GM18517 (cell line): ENCODE measurements around the gene UBR3.

ENCODE experiments used
- ATAC-seq: cut with Tn5 transposase; IDR thresholded peaks from one replicate; pipeline ENCODE4 v1.9.1; 2021; ENCODE audit warnings: mild to moderate bottlenecking, moderate library complexity; ENCODE audit not compliant: unreplicated experiment

Gene UBR3

DNA sequence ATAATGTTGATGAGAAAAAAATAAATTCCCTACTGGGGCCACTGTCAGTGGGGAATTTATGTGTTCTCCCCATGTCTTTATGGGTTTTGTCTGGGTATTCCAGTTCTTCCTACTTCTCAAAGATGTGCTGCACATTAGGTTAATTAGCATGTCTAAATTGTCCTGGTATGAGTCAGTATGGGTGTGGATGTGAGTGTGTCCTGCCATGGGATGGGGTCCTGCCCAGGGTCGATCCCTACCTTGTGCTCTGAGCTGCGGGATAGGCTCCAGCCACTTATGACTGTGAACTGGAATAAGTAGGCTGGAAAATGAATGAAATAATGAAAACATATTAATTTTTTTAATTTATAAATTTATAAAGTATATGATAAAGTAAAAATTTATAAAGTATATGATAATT, 167.5 kb downstream of the UBR3 start:
- ATAC-seq, result no peak

- no peak for ATAC-seq
Measured at GRCh38 chr2:169997140-169997887, 170.1 kb downstream of the UBR3 start.

- no peak for ATAC-seq
Measured at GRCh38 chr2:169999054-169999453, 171.8 kb downstream of the UBR3 start.

- ATAC-seq, result no peak
Measured at GRCh38 chr2:170002096-170002495, 174.8 kb downstream of the UBR3 start.

DNA sequence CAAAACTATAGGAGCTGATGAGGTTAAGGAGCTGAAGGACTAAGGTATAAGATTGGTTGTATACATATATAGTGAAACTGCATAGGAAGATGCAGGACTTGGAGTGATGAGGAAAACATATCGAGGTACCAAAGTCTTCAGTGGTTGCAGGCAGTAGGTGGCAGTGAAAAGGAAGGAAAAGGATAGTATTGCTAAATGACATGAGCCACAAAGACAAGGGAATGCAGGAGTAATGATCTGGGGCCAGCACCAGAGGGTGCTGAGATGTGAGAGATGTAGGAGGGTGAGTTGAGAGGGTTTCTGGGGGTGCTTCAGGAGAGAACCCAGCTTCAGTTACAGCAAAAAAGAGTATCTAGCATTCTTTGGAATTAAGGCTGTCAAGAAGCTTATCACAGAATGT, 178.4 kb downstream of the UBR3 start:
- no peak for ATAC-seq

GRCh38 chr2:170006587-170007325, 179.5 kb downstream of the UBR3 start:
- no peak for ATAC-seq

DNA sequence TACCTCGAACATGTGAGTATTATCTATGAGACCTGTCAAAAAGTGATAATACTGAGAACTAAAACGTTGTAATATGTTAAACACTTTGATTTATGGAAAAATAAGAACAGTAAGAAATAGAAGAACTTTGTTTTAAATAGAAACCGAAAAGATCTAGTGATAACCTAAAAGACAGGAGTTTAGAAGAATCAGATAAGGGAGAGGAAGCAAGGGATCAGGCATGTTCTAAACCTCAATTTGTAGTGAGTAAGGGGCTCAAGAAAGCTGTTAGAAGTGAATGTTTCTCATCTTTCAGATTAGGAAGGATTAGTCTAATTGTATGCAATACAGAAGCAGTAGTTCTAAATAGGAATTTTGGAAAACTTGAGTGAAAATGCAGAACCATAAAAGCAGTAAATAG, 182.0 kb downstream of the UBR3 start:
- ATAC-seq, result no peak

DNA sequence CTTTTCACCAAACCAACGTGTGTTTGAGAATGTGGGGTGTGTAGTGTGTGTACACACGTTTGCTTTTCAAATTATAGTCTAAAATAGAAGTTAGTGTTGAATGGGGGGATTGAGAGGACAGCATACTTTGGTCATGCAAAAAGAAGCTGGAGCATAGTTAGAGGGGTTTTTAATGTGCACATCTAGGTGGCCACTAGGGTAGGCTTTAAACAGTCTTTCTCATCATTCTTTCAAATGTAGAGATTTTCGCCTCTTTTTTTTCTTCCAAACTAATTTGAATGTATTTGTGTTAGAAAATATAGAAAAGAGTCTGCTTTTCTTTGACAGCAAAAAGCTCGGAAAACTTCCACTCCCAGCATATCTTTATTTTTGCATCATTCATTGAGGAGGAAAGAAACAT, 185.5 kb downstream of the UBR3 start:
- ATAC-seq, result no peak

GRCh38 chr2:170013802-170014551, 186.7 kb downstream of the UBR3 start:
- no peak for ATAC-seq

- ATAC-seq, result no peak
Measured at GRCh38 chr2:170014769-170015168, 187.5 kb downstream of the UBR3 start.

GRCh38 chr2:170017860-170018532, 190.7 kb downstream of the UBR3 start:
- no peak for ATAC-seq

DNA sequence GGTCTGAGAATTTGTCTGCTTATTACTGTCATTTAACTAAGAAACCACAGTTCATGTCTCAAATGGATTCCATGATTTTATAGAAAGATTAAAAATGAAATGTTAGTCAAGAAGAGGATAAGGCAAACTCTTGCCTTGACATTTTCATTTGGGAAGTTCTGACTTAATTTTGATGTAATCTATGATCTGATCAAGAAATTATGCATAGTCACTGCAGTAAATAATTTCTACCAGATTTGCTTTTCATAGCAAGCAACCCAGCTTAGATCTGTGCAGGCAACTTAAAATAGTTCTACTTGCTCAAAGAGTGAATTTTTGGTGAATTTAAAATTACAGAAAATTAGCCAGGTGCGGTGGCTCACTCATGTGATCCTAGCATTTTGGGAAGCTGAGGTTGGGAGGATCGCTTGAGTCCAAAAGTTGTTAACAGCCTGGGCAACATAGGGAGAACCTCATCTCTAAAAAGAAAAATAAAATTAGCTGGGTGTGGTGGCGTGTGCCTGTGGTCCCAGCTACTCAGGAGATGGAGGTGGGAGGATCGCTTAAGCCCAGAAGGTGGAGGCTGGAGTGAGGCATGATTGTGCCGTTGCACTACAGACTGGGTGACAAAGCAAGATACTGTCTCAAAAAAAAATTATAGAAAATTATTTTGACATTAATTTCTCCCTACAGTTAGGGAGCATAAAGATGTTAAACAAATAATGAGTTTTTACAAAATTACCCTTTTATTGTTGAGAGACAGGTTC, 192.0 kb downstream of the UBR3 start:
- no peak for ATAC-seq

- no peak for ATAC-seq
Measured at GRCh38 chr2:170020777-170021176, 193.5 kb downstream of the UBR3 start.

DNA sequence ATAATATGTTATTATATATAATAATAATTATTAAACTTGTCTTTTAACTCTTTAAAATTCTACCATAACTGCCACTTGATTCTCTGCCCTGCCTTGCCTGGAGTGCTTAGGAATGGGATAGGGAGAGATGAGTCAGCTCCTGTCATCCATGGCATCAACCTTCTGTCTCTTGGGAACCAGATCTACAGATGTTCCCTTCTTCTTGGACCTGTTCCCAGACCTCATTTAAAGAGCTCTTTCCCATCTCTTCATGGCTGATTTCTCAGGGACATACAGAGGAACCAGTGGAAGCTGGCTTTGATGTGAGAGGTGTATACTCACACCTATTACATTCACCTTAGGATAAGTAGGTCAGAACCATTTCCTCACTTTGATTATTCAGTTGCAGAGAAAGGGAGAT, 195.4 kb downstream of the UBR3 start:
- no peak for ATAC-seq

DNA sequence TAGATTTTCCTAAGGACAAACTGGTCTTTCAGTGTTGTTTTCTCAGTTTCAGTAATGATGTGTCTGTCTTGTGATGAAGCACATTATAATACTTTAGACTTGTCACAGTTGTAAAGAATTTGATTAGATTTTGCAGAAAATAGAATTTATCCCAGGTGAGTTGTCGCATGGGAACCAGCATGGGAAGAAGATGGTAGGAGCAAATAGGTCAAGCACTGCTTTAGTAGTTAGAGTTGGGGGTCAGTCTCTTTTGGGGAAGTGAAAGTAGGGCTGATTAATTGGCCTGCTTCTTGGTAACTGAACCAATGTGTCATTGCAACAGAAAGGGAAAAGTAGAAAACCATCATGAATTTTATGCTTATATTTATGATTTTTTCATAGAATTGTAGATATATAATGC, 197.5 kb downstream of the UBR3 start:
- peak; percentile 52 for ATAC-seq

DNA sequence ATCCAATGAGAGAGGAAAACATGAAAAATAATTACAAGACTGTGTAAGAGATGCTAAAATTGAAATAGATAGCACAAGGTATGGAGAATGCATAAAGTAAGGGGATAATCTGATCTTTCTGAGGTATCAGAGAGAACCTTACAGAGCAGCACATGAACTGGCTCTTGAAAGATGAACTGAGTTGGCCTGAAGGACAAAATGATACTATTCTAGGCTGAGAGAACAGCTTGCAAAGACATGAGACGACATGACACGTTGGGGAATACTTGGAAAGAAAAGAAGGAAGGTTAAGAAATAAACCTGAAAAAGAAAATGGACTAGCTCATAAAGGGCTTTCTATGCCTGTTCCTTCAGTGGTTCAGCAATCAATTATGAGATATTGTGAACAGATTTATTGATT, 198.0 kb downstream of the UBR3 start:
- ATAC-seq, result no peak

GRCh38 chr2:170026361-170026760, 199.1 kb downstream of the UBR3 start:
- no peak for ATAC-seq

GRCh38 chr2:170029551-170029950, 202.3 kb downstream of the UBR3 start:
- no peak for ATAC-seq

- ATAC-seq, result no peak
Measured at GRCh38 chr2:170030040-170030439, 202.8 kb downstream of the UBR3 start.

GRCh38 chr2:170031288-170031687, 204.0 kb downstream of the UBR3 start:
- no peak for ATAC-seq

DNA sequence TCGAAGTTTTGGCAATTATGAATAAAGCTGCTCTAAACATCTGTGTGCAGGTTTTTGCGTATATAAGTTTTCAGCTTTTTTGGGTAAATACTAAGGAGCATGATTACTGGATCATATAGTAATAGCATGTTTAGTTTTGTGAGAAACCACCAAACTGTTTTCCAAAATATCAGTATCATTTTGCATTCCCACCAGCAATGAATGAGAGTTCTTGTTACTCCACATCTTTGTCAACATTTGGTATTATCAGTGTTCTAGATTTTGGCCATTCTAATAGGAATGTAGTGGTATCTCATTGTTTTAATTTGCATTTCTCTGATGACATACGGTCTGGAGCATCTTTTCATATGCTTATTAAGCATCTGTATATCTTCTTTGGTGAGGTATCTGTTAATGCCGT, 207.3 kb downstream of the UBR3 start:
- no peak for ATAC-seq
